Endothelial cell of umbilical vein (primary cell): ENCODE data around the gene PNLDC1.

ENCODE experiments used
- CTCF ChIP-seq, 2 donors: IDR thresholded peaks; 1 replicate in 1 of 2; 2 replicates in 1 of 2; pipeline ENCODE4 v1.5.1; 2011; ENCODE audit warnings: low read length in 2 of 2, mild to moderate bottlenecking in 2 of 2, moderate library complexity in 2 of 2, control low read depth in 1 of 2, inconsistent platforms in 1 of 2, low read depth in 1 of 2; ENCODE audit not compliant: insufficient read depth in 1 of 2; ENCODE audit errors: extremely low read depth in 1 of 2
- EZH2 ChIP-seq: IDR thresholded peaks from 2 replicates; pipeline ENCODE4 v1.6.1; 2012; ENCODE audit warnings: borderline replicate concordance, low read depth, mild to moderate bottlenecking, moderate library complexity, low read length, inconsistent platforms; ENCODE audit not compliant: severe bottlenecking
- FOS ChIP-seq: IDR thresholded peaks from 2 replicates; pipeline ENCODE4 v1.6.1; 2011; ENCODE audit warnings: mild to moderate bottlenecking, low read length, moderate library complexity, borderline replicate concordance; ENCODE audit not compliant: insufficient read depth
- GATA2 ChIP-seq: IDR thresholded peaks from 2 replicates; pipeline ENCODE4 v1.7.0; 2011; ENCODE audit warnings: low read depth, mild to moderate bottlenecking, moderate library complexity, mixed read lengths, low read length; ENCODE audit not compliant: insufficient read length, insufficient read depth
- MAX ChIP-seq: IDR thresholded peaks from 2 replicates; pipeline ENCODE4 v1.6.1; 2011; ENCODE audit not compliant: insufficient read depth, insufficient read length
- MYC ChIP-seq: IDR thresholded peaks from one replicate; pipeline ENCODE4 v1.6.1; 2011; ENCODE audit warnings: mild to moderate bottlenecking, low read depth, low read length
- POLR2A ChIP-seq: IDR thresholded peaks from 2 replicates; pipeline ENCODE4 v1.6.1; 2012; ENCODE audit warnings: low read depth, mild to moderate bottlenecking, control low read depth, low read length
- POLR2AphosphoS5 ChIP-seq: IDR thresholded peaks from 2 replicates; pipeline ENCODE4 v1.6.1; 2012; ENCODE audit warnings: low read depth, mild to moderate bottlenecking, control low read depth, low read length, moderate library complexity; ENCODE audit not compliant: insufficient read depth

GRCh38 chr6:159817951-159818739, 18.1 kb downstream of the PNLDC1 start:
- TF ChIP-seq GATA2 (no peak), MAX (no peak), CTCF (IDR thresholded peaks at IDR 0.05; ENCODE audit: extremely low read depth in 1 of 2, insufficient read depth in 1 of 2, low read depth in 1 of 2, low read length in 2 of 2) (no peak), EZH2 (no peak), POLR2AphosphoS5 (no peak), POLR2A (no peak), FOS (no peak), MYC (no peak)
